ENCODE measurements around the gene CDC42BPB.

The CDC42BPB gene

GRCh38 chr14:102962111-102962627 is 95.2 kb downstream of the CDC42BPB start:
- TF ChIP-seq CTCF (IDR thresholded peaks at IDR 0.05), result no peak

GRCh38 chr14:102958461-102958860 is 98.9 kb downstream of the CDC42BPB start:
- TF ChIP-seq CTCF (IDR thresholded peaks at IDR 0.05), result no peak

GRCh38 chr14:102957222-102957621 is 100.1 kb downstream of the CDC42BPB start:
- no peak for TF ChIP-seq CTCF (IDR thresholded peaks at IDR 0.05)

- TF ChIP-seq CTCF (IDR thresholded peaks at IDR 0.05), result no peak
Measured at GRCh38 chr14:102955636-102956408, 101.5 kb downstream of the CDC42BPB start.

GRCh38 chr14:102954081-102954789 is 103.1 kb downstream of the CDC42BPB start:
- no peak for TF ChIP-seq CTCF (IDR thresholded peaks at IDR 0.05)

- TF ChIP-seq CTCF (IDR thresholded peaks at IDR 0.05), result no peak
Measured at GRCh38 chr14:102953100-102953499, 104.2 kb downstream of the CDC42BPB start.

- TF ChIP-seq CTCF (IDR thresholded peaks at IDR 0.05), result no peak
Measured at GRCh38 chr14:102952276-102952675, 105.1 kb downstream of the CDC42BPB start.

All from LNCAP (cell line).